ENCODE data around the gene DGKG. TPM values are rescaled to one million over a fixed set of nuclear protein-coding genes. Genes with fewer than 3 reads are reported as not detected.

The DGKG gene
- total and polyA plus RNA-seq, 2 of the 8 experiments (the other 6 are each of a cell fraction or from before 2014, with no cell fraction given), result 0.30 to 0.48 TPM

- no peak overlapping the region for H2AK5ac ChIP-seq (ENCODE audit: low read depth, low read length)
- H3K4me2 ChIP-seq (ENCODE audit: insufficient read depth in 1 of 2, low read depth in 2 of 2, low read length in 2 of 2), result peak overlapping the region; percentile 74 to 88
- H4K8ac ChIP-seq (ENCODE audit: extremely low read depth, insufficient read depth, low read length), result no peak overlapping the region
- H3K27me3 ChIP-seq (replicated peaks in 1 of 4; ENCODE audit: control insufficient read depth in 3 of 4, extremely low read depth in 1 of 4, insufficient read depth in 3 of 4, low read length in 3 of 4), result peaks cover 24 to 52% (median 40%) of the 10 kb centered on the region in 4 experiments
- H3K18ac ChIP-seq (ENCODE audit: extremely low read depth, low read length), result no peak overlapping the region; the same call in 1 of the 2 replicates
- FAIRE-seq, result no peak
- H3K14ac ChIP-seq (ENCODE audit: insufficient read length), result no peak overlapping the region
- no peak overlapping the region for H2BK15ac ChIP-seq (ENCODE audit: low read length)
- no peak overlapping the region for H4K91ac ChIP-seq (replicated peaks; ENCODE audit: insufficient read length, low read length)
- H3K23ac ChIP-seq (ENCODE audit: insufficient read length), result no peak overlapping the region
- no peak overlapping the region for H2BK120ac ChIP-seq (replicated peaks; ENCODE audit: low read depth, low read length)
- H3K79me1 ChIP-seq (ENCODE audit: low read depth, low read length), result no peaks in the 10 kb centered on the region
- H2BK12ac ChIP-seq (ENCODE audit: low read depth, low read length), result peak overlapping the region; percentile 6; the same call in 1 of the 2 replicates
- peak overlapping the region in 2 of 4 experiments; percentile 47 to 54; a peak in 5 of 7 replicates for H3K9ac ChIP-seq (replicated peaks in 1 of 4; ENCODE audit: extremely low read depth in 1 of 4, low read depth in 3 of 4, low read length in 3 of 4)
- 2% methylated on average over 36 of the region's 45 CpGs; no CpG with 5 or more reads in 1 of the 2 experiments for WGBS, 2 experiments (ENCODE audit: extremely low coverage in 1 of 2, insufficient coverage in 1 of 2, insufficient read length in 1 of 2, insufficient replicate concordance in 2 of 2, low coverage in 1 of 2, low lambda C conversion rate in 2 of 2, missing lambda C conversion rate in 1 of 2)
- DNase-seq (ENCODE audit: low read depth in 1 of 2, low spot score in 2 of 2), result peak in 1 of 2 experiments; percentile 69
- no peaks in the 10 kb centered on the region for H3K9me3 ChIP-seq (ENCODE audit: insufficient read depth in 2 of 2, low read depth in 1 of 2, low read length in 1 of 2)
- no peak overlapping the region for H2BK5ac ChIP-seq (ENCODE audit: low read depth, low read length)
- H3K4me1 ChIP-seq (replicated peaks in 1 of 4; ENCODE audit: control insufficient read depth in 3 of 4, insufficient read depth in 4 of 4, low read length in 3 of 4), result peaks cover 0 to 11% (median 7%) of the 10 kb centered on the region in 4 experiments; a peak in 6 of 7 replicates
- H3K4me3 ChIP-seq (ENCODE audit: extremely low read depth in 1 of 4, insufficient read depth in 2 of 4, low read depth in 3 of 4, low read length in 4 of 4), result peak overlapping the region; percentile 37 to 87 (median 74)
- H3K79me2 ChIP-seq (ENCODE audit: control insufficient read depth in 1 of 2, insufficient read depth in 2 of 2, low read length in 2 of 2), result peaks cover 0 to 21% of the 10 kb centered on the region in 2 experiments; a peak in 2 of 4 replicates
- H3K27ac ChIP-seq (ENCODE audit: low read depth, low read length), result no peak overlapping the region
- H3K23me2 ChIP-seq (ENCODE audit: low read depth, low read length), result peaks cover 16% of the 10 kb centered on the region
- no peaks in the 10 kb centered on the region; a peak in 2 of 8 replicates for H3K36me3 ChIP-seq (ENCODE audit: control insufficient read depth in 2 of 4, insufficient read depth in 4 of 4, low read length in 3 of 4)
- H4K5ac ChIP-seq (ENCODE audit: insufficient read length, low read depth, low read length), result no peak overlapping the region
- H3K56ac ChIP-seq (replicated peaks; ENCODE audit: insufficient read length, low read depth, low read length), result no peak overlapping the region
- CTCF ChIA-PET (ENCODE audit: partially characterized antibody), result interaction anchor here (0.8 kb wide), 1 partner anchor 103 kb away, joined by 4 read pairs; no protein-coding TSS in a partner anchor
- H2AFZ ChIP-seq (ENCODE audit: low read length), result no peak overlapping the region
- POLR2A ChIA-PET (ENCODE audit: partially characterized antibody), result interaction anchor here (0.9 to 4.0 kb wide), 14 partner anchors 10 to 170 kb away, joined by 3 to 56 read pairs (median 6); no protein-coding TSS in a partner anchor
- no peak overlapping the region for H3K4ac ChIP-seq (replicated peaks; ENCODE audit: insufficient read length, low read depth, low read length)
- peaks cover 0 to 6% of the 10 kb centered on the region in 2 experiments for H4K20me1 ChIP-seq (replicated peaks in 1 of 2; ENCODE audit: control insufficient read depth in 1 of 2, insufficient read depth in 2 of 2, low read length in 2 of 2)
- H2BK20ac ChIP-seq (ENCODE audit: low read length), result no peak overlapping the region
- peak in 1 of 2 experiments; percentile 15; a peak in 1 of 4 replicates for TF ChIP-seq RAD21 (IDR thresholded peaks at IDR 0.05 in 1 of 2, conservative IDR thresholded peaks at IDR 0.05 in 1 of 2; ENCODE audit: low read depth in 2 of 2, low read length in 2 of 2)
- no peak for TF ChIP-seq CHD1 (IDR thresholded peaks at IDR 0.05; ENCODE audit: low read depth, low read length)
- no peak for TF ChIP-seq SUZ12 (IDR thresholded peaks at IDR 0.05; ENCODE audit: low read length)
- no peak for TF ChIP-seq USF2 (IDR thresholded peaks at IDR 0.05; ENCODE audit: low read length)
- TF ChIP-seq SRF (IDR thresholded peaks at IDR 0.05; ENCODE audit: low read depth, low read length), result no peak
- no peak for TF ChIP-seq RFX5 (IDR thresholded peaks at IDR 0.05; ENCODE audit: borderline replicate concordance, low read depth, low read length)
- TF ChIP-seq POLR2AphosphoS5 (IDR thresholded peaks at IDR 0.05; ENCODE audit: low read depth, low read length), result no peak
- TF ChIP-seq MAFK (IDR thresholded peaks at IDR 0.05; ENCODE audit: low read depth, low read length), result no peak
- TF ChIP-seq GABPA (IDR thresholded peaks at IDR 0.05; ENCODE audit: borderline replicate concordance, insufficient read depth, low read length), result no peak
These were observed 254.6 kb downstream of the DGKG start for GRCh38 chr3:186107215-186108105.
